22Rv1 (cell line): ENCODE measurements around the gene ACTG1.

ENCODE experiments used
- ZFX ChIP-seq: fragments of 450-650 bp; IDR thresholded peaks from 2 replicates; pipeline ENCODE4 v1.6.1; 2017; ENCODE audit warnings: antibody characterized with exemption, borderline replicate concordance
- TF ChIP-seq, protein P1 (sequence below): fragments of 450-650 bp; IDR thresholded peaks from 2 replicates; pipeline ENCODE4 v1.5.1; 2017; ENCODE audit warnings: mild to moderate bottlenecking

DNA sequence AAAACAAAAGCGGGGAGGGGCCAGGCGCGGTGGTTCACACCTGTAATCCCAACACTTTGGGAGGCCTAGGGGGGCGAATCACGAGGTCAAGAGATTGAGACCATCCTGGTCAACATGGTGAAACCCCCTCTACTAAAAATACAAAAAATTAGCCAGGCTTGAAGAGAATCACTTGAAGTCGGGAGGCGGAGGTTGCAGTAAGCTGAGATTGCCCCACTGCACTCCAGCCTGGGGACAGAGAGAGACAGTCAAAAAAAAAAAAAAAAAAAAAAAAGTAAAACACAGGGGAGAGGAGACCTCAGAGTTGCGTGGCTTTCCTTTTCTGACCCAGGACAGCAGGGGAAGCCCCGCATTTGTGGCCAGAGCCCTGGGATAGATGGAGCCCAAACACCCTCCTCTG lies 19.9 kb downstream of the ACTG1 start:
- TF ChIP-seq, protein P1, sequence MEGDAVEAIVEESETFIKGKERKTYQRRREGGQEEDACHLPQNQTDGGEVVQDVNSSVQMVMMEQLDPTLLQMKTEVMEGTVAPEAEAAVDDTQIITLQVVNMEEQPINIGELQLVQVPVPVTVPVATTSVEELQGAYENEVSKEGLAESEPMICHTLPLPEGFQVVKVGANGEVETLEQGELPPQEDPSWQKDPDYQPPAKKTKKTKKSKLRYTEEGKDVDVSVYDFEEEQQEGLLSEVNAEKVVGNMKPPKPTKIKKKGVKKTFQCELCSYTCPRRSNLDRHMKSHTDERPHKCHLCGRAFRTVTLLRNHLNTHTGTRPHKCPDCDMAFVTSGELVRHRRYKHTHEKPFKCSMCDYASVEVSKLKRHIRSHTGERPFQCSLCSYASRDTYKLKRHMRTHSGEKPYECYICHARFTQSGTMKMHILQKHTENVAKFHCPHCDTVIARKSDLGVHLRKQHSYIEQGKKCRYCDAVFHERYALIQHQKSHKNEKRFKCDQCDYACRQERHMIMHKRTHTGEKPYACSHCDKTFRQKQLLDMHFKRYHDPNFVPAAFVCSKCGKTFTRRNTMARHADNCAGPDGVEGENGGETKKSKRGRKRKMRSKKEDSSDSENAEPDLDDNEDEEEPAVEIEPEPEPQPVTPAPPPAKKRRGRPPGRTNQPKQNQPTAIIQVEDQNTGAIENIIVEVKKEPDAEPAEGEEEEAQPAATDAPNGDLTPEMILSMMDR: no peak
- no peak for TF ChIP-seq ZFX
